Immature natural killer cell (primary cell): ENCODE data around the gene RGS14. TPM values are rescaled to one million over a fixed set of nuclear protein-coding genes. Genes with fewer than 3 reads are reported as not detected.

Experiments
- DNase-seq, 3 donors: peaks; one replicate each; pipeline ENCODE4 v3.0.0; 2022; ENCODE audit warnings: mixed read lengths in 1 of 3
- H3K27ac Mint-ChIP-seq, 6 donors: one replicate each; pipeline ENCODE4 v1.8.0; 2020; ENCODE audit warnings: mixed read lengths in 6 of 6, mild to moderate bottlenecking in 5 of 6, inconsistent platforms in 4 of 6, moderate library complexity in 3 of 6
- H3K27me3 Mint-ChIP-seq, 3 donors: one replicate each; pipeline ENCODE4 v1.8.0; 2020 to 2021; ENCODE audit warnings: low read depth in 3 of 3, mild to moderate bottlenecking in 3 of 3, mixed read lengths in 3 of 3, moderate library complexity in 3 of 3, inconsistent platforms in 1 of 3
- H3K36me3 Mint-ChIP-seq, 3 donors: one replicate each; pipeline ENCODE4 v1.8.0; 2020; ENCODE audit warnings: mixed read lengths in 3 of 3, inconsistent platforms in 2 of 3, mild to moderate bottlenecking in 2 of 3
- H3K4me1 Mint-ChIP-seq, 2 donors: one replicate each; pipeline ENCODE4 v1.8.0; 2020; ENCODE audit warnings: inconsistent platforms in 2 of 2, mild to moderate bottlenecking in 2 of 2, mixed read lengths in 2 of 2, moderate library complexity in 1 of 2
- H3K4me3 Mint-ChIP-seq, 5 donors: one replicate each; pipeline ENCODE4 v1.8.0; 2020; ENCODE audit warnings: mild to moderate bottlenecking in 5 of 5, mixed read lengths in 5 of 5, inconsistent platforms in 3 of 5, moderate library complexity in 3 of 5
- H3K9me3 Mint-ChIP-seq, 6 donors: one replicate each; pipeline ENCODE4 v1.8.0; 2020; ENCODE audit warnings: mild to moderate bottlenecking in 6 of 6, mixed read lengths in 6 of 6, inconsistent platforms in 4 of 6, moderate library complexity in 3 of 6
- polyA plus RNA-seq, 3 donors: library from polyadenylated mRNA; unstranded; fragments of 300-500 nt; fragmentation: Illumina TruSeq; gene quantifications; one replicate each; pipeline ENCODE4 v1.2.3, GENCODE V29; 2021

RGS14 gene
- polyA plus RNA-seq, 3 donors from 2014 or later = 27.1 to 64.5 (median 33.8) TPM

- Mint-ChIP-seq H3K9me3 (no peaks in the 10 kb centered on the region), H3K27me3 (peaks cover 1 to 5% (median 2%) of the 10 kb centered on the region in 3 donors), H3K36me3 (peaks cover 0 to 3% (median 0%) of the 10 kb centered on the region in 3 donors), H3K4me1 (peaks cover 22 to 27% of the 10 kb centered on the region in 2 donors), H3K27ac (peak overlapping the region in 2 of 6 donors; percentile 21 to 23), H3K4me3 (no peak overlapping the region)
- no peak for DNase-seq
Observed at GRCh38 chr5:177376107-177376506, 18.4 kb downstream of the RGS14 start.

DNA sequence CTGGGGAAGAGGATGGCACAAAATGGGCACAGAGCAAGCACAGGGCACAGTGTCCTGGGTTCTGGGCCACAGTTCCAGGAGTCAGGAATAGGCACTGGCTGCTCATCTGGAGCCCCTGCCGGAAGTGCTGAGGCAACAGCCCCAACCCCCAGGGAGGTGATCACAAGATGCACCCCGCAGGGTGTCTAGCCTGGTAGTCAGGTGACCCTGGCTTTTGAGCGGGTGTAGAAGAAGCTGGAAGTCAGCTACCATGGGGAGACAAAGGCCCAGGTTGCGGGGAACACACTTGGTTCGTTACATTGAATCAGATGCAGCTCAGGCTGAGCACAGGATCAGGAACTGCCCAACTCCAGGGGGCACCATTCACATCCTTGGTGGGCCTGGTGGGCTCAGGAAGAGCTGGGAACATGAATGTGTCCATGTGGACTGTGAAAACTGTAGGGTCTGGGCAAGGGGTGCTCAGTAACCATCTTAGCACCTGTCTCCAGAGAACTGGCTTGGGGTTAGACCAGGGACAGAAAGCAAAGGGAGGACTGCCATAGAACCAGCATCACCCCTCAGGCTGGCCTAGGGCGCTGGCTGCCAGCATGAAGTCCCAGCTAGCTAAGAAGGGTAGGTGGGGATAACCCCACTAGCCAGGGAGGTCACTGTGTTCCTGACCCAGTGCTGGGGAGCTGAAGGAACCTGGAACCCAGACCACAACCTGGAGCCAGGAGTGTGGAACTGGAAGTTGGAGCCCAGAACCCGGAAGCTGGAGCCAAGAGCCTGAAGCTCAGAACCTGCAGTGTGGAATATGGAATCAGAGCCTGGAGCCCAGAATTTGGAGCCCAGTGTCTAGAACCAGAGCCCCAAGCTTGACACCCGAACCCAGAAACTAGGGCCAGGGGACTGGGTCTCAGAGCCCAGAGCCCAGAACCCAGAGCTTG is 20.4 kb downstream of the RGS14 start:
- H3K27me3 Mint-ChIP-seq = peaks cover 1 to 5% (median 2%) of the 10 kb centered on the region in 3 donors
- H3K36me3 Mint-ChIP-seq = no peaks in the 10 kb centered on the region
- no peak overlapping the region for H3K4me3 Mint-ChIP-seq
- peak overlapping the region in 1 of 6 donors; percentile 4 for H3K27ac Mint-ChIP-seq
- DNase-seq = no peak
- peaks cover 2 to 11% of the 10 kb centered on the region in 2 donors for H3K4me1 Mint-ChIP-seq
- H3K9me3 Mint-ChIP-seq = no peaks in the 10 kb centered on the region

GRCh38 chr5:177378884-177379883 is 21.5 kb downstream of the RGS14 start:
- no peak overlapping the region for H3K4me3 Mint-ChIP-seq
- H3K9me3 Mint-ChIP-seq = no peaks in the 10 kb centered on the region
- H3K36me3 Mint-ChIP-seq = no peaks in the 10 kb centered on the region
- peak overlapping the region in 1 of 6 donors; percentile 38 for H3K27ac Mint-ChIP-seq
- no peak for DNase-seq
- peaks cover 0 to 3% of the 10 kb centered on the region in 2 donors for H3K4me1 Mint-ChIP-seq
- H3K27me3 Mint-ChIP-seq = peaks cover 1 to 4% (median 2%) of the 10 kb centered on the region in 3 donors

DNA sequence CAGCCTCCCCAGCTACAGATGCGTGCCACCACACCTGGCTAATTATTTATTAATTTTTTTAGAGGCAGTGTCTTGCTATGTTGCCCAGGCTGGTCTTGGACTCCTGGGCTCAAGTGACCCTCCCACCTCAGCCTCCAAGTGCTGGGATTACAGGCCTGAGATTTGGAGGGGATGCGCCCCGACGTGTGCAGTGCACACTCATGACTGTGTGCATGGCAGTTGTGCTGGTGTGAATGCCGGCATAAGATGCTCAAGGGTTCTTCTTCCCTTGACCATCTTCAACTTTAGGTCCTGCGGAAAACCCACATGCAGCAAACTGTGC is 23.0 kb downstream of the RGS14 start:
- Mint-ChIP-seq H3K27ac (no peak overlapping the region), H3K36me3 (no peaks in the 10 kb centered on the region), H3K9me3 (no peaks in the 10 kb centered on the region), H3K27me3 (peaks cover 1 to 7% (median 4%) of the 10 kb centered on the region in 3 donors), H3K4me1 (peaks cover 9 to 13% of the 10 kb centered on the region in 2 donors), H3K4me3 (no peak overlapping the region)
- DNase-seq = no peak

- Mint-ChIP-seq H3K27ac (no peak overlapping the region), H3K4me1 (peaks cover 9 to 13% of the 10 kb centered on the region in 2 donors), H3K27me3 (peaks cover 0 to 7% (median 4%) of the 10 kb centered on the region in 3 donors), H3K36me3 (no peaks in the 10 kb centered on the region), H3K9me3 (no peaks in the 10 kb centered on the region), H3K4me3 (no peak overlapping the region)
- DNase-seq = no peak
Observed at GRCh38 chr5:177382423-177383029, 24.8 kb downstream of the RGS14 start.

DNA sequence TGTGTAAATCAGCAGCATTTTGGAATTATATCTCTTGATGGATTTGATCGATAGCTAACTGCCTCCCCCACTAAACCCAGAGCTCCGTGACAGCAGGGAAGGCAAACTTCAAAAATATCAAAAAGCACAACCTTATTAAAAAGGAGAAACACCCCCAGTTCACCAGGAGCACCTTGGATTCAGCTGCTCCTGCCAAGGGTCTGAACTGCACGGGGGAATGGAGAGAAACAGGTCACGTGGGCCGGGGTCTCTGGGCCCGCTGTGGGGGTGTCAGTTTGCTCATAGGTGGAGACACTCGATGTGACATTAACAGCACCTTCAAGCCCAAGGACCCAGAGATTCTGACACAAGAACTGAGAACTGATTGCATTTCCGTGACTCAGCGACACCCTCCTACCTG is 25.5 kb downstream of the RGS14 start:
- Mint-ChIP-seq H3K4me3 (no peak overlapping the region), H3K4me1 (peaks cover 11 to 16% of the 10 kb centered on the region in 2 donors), H3K9me3 (no peaks in the 10 kb centered on the region), H3K36me3 (no peaks in the 10 kb centered on the region), H3K27me3 (peaks cover 0 to 7% (median 4%) of the 10 kb centered on the region in 3 donors), H3K27ac (peak overlapping the region in 1 of 6 donors; percentile 57)
- no peak for DNase-seq

DNA sequence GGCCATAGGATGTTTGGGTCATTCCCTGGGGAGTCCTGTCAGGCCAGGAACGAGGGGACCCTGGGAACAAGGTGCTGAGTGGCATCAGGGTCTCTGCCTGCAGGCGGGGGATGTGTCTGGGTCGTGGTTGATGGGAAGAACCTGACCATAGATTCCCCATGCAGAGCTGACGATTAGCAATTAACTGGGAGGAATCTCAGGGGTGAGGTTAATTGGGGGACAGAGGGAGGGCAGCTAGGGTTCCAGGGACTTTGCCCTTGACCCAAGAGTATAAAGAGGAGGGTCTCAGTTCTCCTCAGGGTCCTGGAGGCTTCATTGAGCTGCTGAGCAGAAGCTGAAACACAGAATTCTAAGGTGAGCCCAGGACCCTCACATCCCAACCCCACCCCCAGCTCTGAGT is 26.4 kb downstream of the RGS14 start, which contains the start of gene SLC34A1:
SLC34A1 (plus strand) TSS at position 301 of the 400 bp plus-strand sequence. CDS start 1,308 bp downstream, outside the sequence.
- no peak for DNase-seq
- Mint-ChIP-seq H3K9me3 (no peaks in the 10 kb centered on the region), H3K27me3 (peaks cover 3 to 9% (median 4%) of the 10 kb centered on the region in 3 donors), H3K4me1 (peaks cover 20 to 25% of the 10 kb centered on the region in 2 donors), H3K36me3 (no peaks in the 10 kb centered on the region), H3K4me3 (peak within 1 kb of the TSS in 4 of 5 donors; percentile 0 to 75 (median 58)), H3K27ac (peak within 1 kb of the TSS in 2 of 6 donors; percentile 70 to 89)

DNA sequence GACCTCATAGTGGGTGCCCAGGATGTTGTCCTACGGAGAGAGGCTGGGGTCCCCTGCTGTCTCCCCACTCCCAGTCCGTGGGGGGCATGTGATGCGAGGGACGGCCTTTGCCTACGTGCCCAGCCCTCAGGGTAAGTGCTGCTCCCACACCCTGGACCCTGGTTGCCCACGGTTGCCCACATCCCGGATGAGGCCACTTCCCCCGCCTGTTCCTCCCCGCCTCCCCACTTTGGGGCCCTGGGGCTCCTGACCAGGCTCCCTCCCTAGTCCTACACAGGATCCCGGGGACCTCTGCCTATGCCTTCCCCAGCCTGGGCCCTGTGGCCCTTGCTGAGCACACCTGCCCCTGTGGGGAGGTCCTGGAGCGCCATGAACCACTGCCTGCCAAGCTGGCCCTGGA is 28.0 kb downstream of the RGS14 start:
- Mint-ChIP-seq H3K9me3 (no peaks in the 10 kb centered on the region), H3K4me1 (peaks cover 36 to 41% of the 10 kb centered on the region in 2 donors), H3K27ac (peak overlapping the region in 1 of 6 donors; percentile 89), H3K27me3 (peaks cover 6 to 12% (median 6%) of the 10 kb centered on the region in 3 donors), H3K36me3 (no peaks in the 10 kb centered on the region), H3K4me3 (peak overlapping the region in 4 of 5 donors; percentile 0 to 75 (median 58))
- no peak for DNase-seq

GRCh38 chr5:177386542-177386941 is 28.8 kb downstream of the RGS14 start:
- Mint-ChIP-seq H3K9me3 (no peaks in the 10 kb centered on the region), H3K4me1 (peaks cover 36 to 48% of the 10 kb centered on the region in 2 donors), H3K36me3 (no peaks in the 10 kb centered on the region), H3K4me3 (peak overlapping the region in 1 of 5 donors; percentile 29), H3K27me3 (peaks cover 4 to 12% (median 12%) of the 10 kb centered on the region in 3 donors), H3K27ac (no peak overlapping the region)
- DNase-seq = no peak

GRCh38 chr5:177387405-177387804 is 29.7 kb downstream of the RGS14 start:
- no peaks in the 10 kb centered on the region for H3K9me3 Mint-ChIP-seq
- DNase-seq = no peak
- peak overlapping the region in 1 of 6 donors; percentile 39 for H3K27ac Mint-ChIP-seq
- H3K4me3 Mint-ChIP-seq = peak overlapping the region in 2 of 5 donors; percentile 11 to 49
- no peaks in the 10 kb centered on the region for H3K36me3 Mint-ChIP-seq
- H3K27me3 Mint-ChIP-seq = peaks cover 4 to 12% (median 12%) of the 10 kb centered on the region in 3 donors
- peaks cover 36 to 48% of the 10 kb centered on the region in 2 donors for H3K4me1 Mint-ChIP-seq

DNA sequence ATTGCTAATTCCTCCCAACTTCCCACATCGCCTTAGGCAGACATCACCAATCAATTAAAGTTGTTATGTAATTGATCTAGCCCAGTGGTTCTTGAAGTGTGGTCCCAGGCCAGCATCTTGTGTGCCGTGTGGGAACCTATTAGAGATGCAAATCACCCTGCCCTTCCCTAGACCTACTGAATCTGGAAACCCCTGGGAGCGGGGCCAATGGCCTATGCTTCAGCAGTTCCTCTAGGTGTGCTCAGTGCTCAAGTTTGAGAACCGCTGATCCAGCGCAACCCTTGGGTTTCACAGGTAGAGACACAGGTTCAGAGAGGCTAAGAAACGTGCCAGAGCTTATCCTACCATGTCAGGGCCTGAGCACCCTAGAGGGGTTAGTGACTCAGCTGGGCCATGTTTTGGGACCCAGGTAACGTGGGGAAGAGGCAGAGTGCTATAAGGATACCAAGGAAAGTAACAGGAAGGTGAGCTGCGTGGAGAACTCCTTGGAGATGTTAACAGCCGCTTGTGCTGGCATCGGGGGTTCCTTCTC is 30.9 kb downstream of the RGS14 start:
- Mint-ChIP-seq H3K27ac (peak overlapping the region; percentile 81 to 97 (median 91)), H3K4me1 (peaks cover 36 to 48% of the 10 kb centered on the region in 2 donors), H3K36me3 (no peaks in the 10 kb centered on the region), H3K4me3 (peak overlapping the region in 3 of 5 donors; percentile 22 to 84 (median 72)), H3K27me3 (peaks cover 5 to 12% (median 12%) of the 10 kb centered on the region in 3 donors), H3K9me3 (no peaks in the 10 kb centered on the region)
- no peak for DNase-seq

DNA sequence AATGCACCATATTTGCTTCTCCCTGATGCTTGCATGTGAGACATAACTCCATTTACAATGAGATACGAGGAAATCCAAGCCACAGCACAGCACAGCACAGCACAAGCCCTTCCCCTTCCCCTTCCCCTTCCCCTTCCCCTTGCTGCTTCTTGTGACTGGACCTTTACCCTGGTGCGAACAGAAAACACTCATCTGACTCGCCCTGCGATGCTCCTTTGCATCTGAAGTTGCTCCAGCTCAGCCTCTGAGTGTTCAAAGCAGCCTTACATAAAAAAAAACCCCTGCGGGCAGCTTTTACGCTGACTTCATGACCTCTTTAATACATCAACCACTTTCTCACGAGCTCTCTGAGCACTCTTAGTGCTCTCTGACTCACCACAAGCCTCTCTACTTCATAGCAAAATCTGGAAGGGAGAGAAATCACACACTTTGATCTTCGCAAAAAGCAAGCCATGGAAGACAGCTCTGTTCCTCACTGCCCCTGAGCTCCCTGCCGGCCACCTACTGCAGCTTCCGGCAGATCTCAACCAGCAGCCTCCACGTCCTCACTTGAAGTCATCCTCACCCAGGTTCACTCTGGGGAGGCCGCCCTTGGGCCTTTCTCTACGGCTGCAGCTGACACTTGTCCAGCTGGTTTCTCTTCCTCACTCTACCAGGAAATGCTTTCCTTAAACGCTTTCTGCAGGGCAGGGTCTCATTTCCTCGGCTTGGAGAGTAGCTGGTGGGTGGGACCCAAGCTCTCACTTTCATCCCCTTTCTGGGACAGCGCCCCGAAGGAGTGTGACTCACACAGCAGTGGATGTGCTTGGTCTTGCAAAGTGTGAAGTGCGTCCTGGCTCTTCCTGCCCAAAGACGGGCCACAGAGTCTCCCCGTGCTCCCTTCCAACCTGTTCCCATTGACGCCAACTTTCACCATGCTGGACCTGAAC is 31.8 kb downstream of the RGS14 start:
- DNase-seq = peak; percentile 51 to 78 (median 57)
- H3K36me3 Mint-ChIP-seq = no peaks in the 10 kb centered on the region
- H3K27ac Mint-ChIP-seq = peak overlapping the region; percentile 81 to 97 (median 91)
- H3K4me3 Mint-ChIP-seq = peak overlapping the region; percentile 7 to 84 (median 60)
- peaks cover 5 to 12% (median 12%) of the 10 kb centered on the region in 3 donors for H3K27me3 Mint-ChIP-seq
- H3K9me3 Mint-ChIP-seq = no peaks in the 10 kb centered on the region
- H3K4me1 Mint-ChIP-seq = peaks cover 36 to 45% of the 10 kb centered on the region in 2 donors
